ENCODE results near the gene SLC12A8.

Gene SLC12A8

GRCh38 chr3:125212509-125213363 lies at the start of gene SLC12A8:
TSS of gene SLC12A8 (minus strand) at chr3:125212748. CDS start at chr3:125211349, 1,399 bp downstream.
- DNase-seq, result peak; percentile 65

- no peak for DNase-seq
These were observed 49.6 kb upstream of the SLC12A8 start for GRCh38 chr3:125262161-125262560.

GRCh38 chr3:125261031-125261430 lies 48.5 kb upstream of the SLC12A8 start:
- DNase-seq, result no peak

- no peak for DNase-seq
These were observed 47.6 kb upstream of the SLC12A8 start for GRCh38 chr3:125260158-125260557.

- DNase-seq, result no peak
These were observed 45.0 kb upstream of the SLC12A8 start for GRCh38 chr3:125257536-125257935.

- DNase-seq, result no peak
These were observed 44.1 kb upstream of the SLC12A8 start for GRCh38 chr3:125256675-125257074.

GRCh38 chr3:125250973-125251372 lies 38.4 kb upstream of the SLC12A8 start:
- no peak for DNase-seq

- DNase-seq, result no peak
These were observed 33.7 kb upstream of the SLC12A8 start for GRCh38 chr3:125246237-125246636.

GRCh38 chr3:125245521-125245920 lies 33.0 kb upstream of the SLC12A8 start:
- DNase-seq, result no peak

GRCh38 chr3:125240496-125240895 lies 27.9 kb upstream of the SLC12A8 start:
- no peak for DNase-seq

- no peak for DNase-seq
These were observed 26.7 kb upstream of the SLC12A8 start for GRCh38 chr3:125239266-125239665.

GRCh38 chr3:125238759-125239158 lies 26.2 kb upstream of the SLC12A8 start:
- DNase-seq, result no peak

- no peak for DNase-seq
These were observed 23.9 kb upstream of the SLC12A8 start for GRCh38 chr3:125236331-125236903.

- no peak for DNase-seq
These were observed 22.3 kb upstream of the SLC12A8 start for GRCh38 chr3:125234831-125235230.

GRCh38 chr3:125232401-125232800 lies 19.9 kb upstream of the SLC12A8 start:
- no peak for DNase-seq

GRCh38 chr3:125231895-125232294 lies 19.3 kb upstream of the SLC12A8 start:
- no peak for DNase-seq

- DNase-seq, result no peak
These were observed 17.2 kb upstream of the SLC12A8 start for GRCh38 chr3:125229707-125230106.

GRCh38 chr3:125229168-125229567 lies 16.6 kb upstream of the SLC12A8 start:
- DNase-seq, result no peak

GRCh38 chr3:125221831-125222230 lies 9.3 kb upstream of the SLC12A8 start:
- DNase-seq, result no peak

- DNase-seq, result no peak
These were observed 8.3 kb upstream of the SLC12A8 start for GRCh38 chr3:125220727-125221429.

GRCh38 chr3:125220183-125220582 lies 7.6 kb upstream of the SLC12A8 start:
- no peak for DNase-seq

GRCh38 chr3:125219261-125219701 lies 6.7 kb upstream of the SLC12A8 start:
- DNase-seq, result peak; percentile 8

GRCh38 chr3:125214738-125215137 lies 2.2 kb upstream of the SLC12A8 start:
- peak; percentile 43 for DNase-seq

Measured in DMS53 (cell line).